ENCODE data around the gene TMEM100. TPM values are rescaled to one million over a fixed set of nuclear protein-coding genes. Genes with fewer than 3 reads are reported as not detected.

Gene TMEM100
- total RNA-seq, 4 donors from 2014 or later = 1.6 to 6.5 (median 2.6) TPM

GRCh38 chr17:55765472-55765871, 42.8 kb upstream of the TMEM100 start:
- no peak overlapping the region for H3K4me3 ChIP-seq (ENCODE audit: low read depth, poor library complexity, severe bottlenecking)
- 91 to 93% methylated on average over 3 of the region's 3 CpGs for WGBS, 2 donors
- DNase-seq (ENCODE audit: low spot score in 2 of 2) = no peak
- intact Hi-C loops (cut with DNase I; ENCODE audit: low total_unique reads) = no loop called here
- no peak for TF ChIP-seq POLR2A (IDR thresholded peaks at IDR 0.05)
- TF ChIP-seq CTCF (IDR thresholded peaks at IDR 0.05) = no peak

GRCh38 chr17:55764610-55765009, 41.9 kb upstream of the TMEM100 start:
- DNase-seq (ENCODE audit: low spot score in 2 of 2) = no peak
- intact Hi-C loops (cut with DNase I; ENCODE audit: low total_unique reads) = no loop called here
- 86 to 87% methylated on average over 4 of the region's 4 CpGs for WGBS, 2 donors
- TF ChIP-seq POLR2A (IDR thresholded peaks at IDR 0.05) (no peak), CTCF (IDR thresholded peaks at IDR 0.05) (no peak)
- H3K4me3 ChIP-seq (ENCODE audit: low read depth, poor library complexity, severe bottlenecking) = no peak overlapping the region

- no peak overlapping the region for H3K4me3 ChIP-seq (ENCODE audit: low read depth, poor library complexity, severe bottlenecking)
- no peak for DNase-seq (ENCODE audit: low spot score in 2 of 2)
- intact Hi-C loops (cut with DNase I; ENCODE audit: low total_unique reads) = no loop called here
- 62 to 64% methylated on average over 6 of the region's 6 CpGs for WGBS, 2 donors
- TF ChIP-seq POLR2A (IDR thresholded peaks at IDR 0.05) = no peak
- no peak for TF ChIP-seq CTCF (IDR thresholded peaks at IDR 0.05)
Measured at GRCh38 chr17:55763856-55764255, 41.2 kb upstream of the TMEM100 start.

GRCh38 chr17:55762086-55762858, 39.6 kb upstream of the TMEM100 start:
- TF ChIP-seq POLR2A (IDR thresholded peaks at IDR 0.05) = no peak
- TF ChIP-seq CTCF (IDR thresholded peaks at IDR 0.05) = no peak
- no peak overlapping the region for H3K4me3 ChIP-seq (ENCODE audit: low read depth, poor library complexity, severe bottlenecking)
- no peak for DNase-seq (ENCODE audit: low spot score in 2 of 2)
- WGBS, 2 donors = 90 to 96% methylated on average over 6 of the region's 6 CpGs
- intact Hi-C loops (cut with DNase I; ENCODE audit: low total_unique reads) = no loop called here

GRCh38 chr17:55760643-55761355, 38.1 kb upstream of the TMEM100 start:
- DNase-seq (ENCODE audit: low spot score in 2 of 2) = no peak
- H3K4me3 ChIP-seq (ENCODE audit: low read depth, poor library complexity, severe bottlenecking) = no peak overlapping the region
- intact Hi-C loops (cut with DNase I; ENCODE audit: low total_unique reads) = no loop called here
- 57 to 66% methylated on average over 3 of the region's 3 CpGs for WGBS, 2 donors
- TF ChIP-seq POLR2A (IDR thresholded peaks at IDR 0.05) (no peak), CTCF (IDR thresholded peaks at IDR 0.05) (no peak)

All from lower leg skin (tissue), 4 donors.